B cell (primary cell): ENCODE measurements around the gene GLYATL3. TPM values are rescaled to one million over a fixed set of nuclear protein-coding genes. Genes with fewer than 3 reads are reported as not detected.
A peak's percentile ranks its signal among the peaks of the same experiment; 100 is the strongest.

Source experiments
- ATAC-seq: fragments of 200-7000 bp; cut with Tn5 transposase; one replicate; pipeline ENCODE4 v1.10.0; 2021; ENCODE audit warnings: low read depth, mild to moderate bottlenecking, moderate number of reproducible peaks, moderate library complexity
- CTCF ChIA-PET: fragments of 350-600 bp; sonication (Branson Sonifier 250); formaldehyde crosslinking; loops from one replicate; lab custom pipeline; 2021; ENCODE audit warnings: antibody characterized with exemption, inconsistent platforms; lab: Charles Lee
- POLR2A ChIA-PET: fragments of 350-600 bp; sonication (Branson Sonifier 250); formaldehyde crosslinking; loops from one replicate; lab custom pipeline; 2021; ENCODE audit warnings: antibody characterized with exemption; lab: Charles Lee
- DNase-seq: peaks from one replicate; pipeline ENCODE4 v3.0.0; 2013
- H2AFZ ChIP-seq: 2 replicates; pipeline ENCODE4 v1.6.1; 2012; ENCODE audit warnings: mild to moderate bottlenecking, low read depth, low read length; ENCODE audit not compliant: insufficient read depth, poor library complexity, severe bottlenecking
- H3K27ac ChIP-seq, 2 donors: 1 replicate in 1 of 2; 2 replicates in 1 of 2; pipeline ENCODE4 v1.5.1; 2012 to 2013; ENCODE audit warnings: low read length in 2 of 2, mild to moderate bottlenecking in 2 of 2, moderate library complexity in 1 of 2
- H3K27me3 ChIP-seq, 4 experiments: fragments of 200-600 bp in 1 of 4; sonication (generic) in 1 of 4; replicated peaks in 1 of 4; 1 replicate in 2 of 4; 2 replicates in 2 of 4; pipeline versions ENCODE4 v1.6.1 to v1.7.0; 2013 to 2016; ENCODE audit warnings: low read length in 3 of 4, mild to moderate bottlenecking in 2 of 4, mixed read lengths in 1 of 4, moderate library complexity in 1 of 4; ENCODE audit not compliant: insufficient read depth in 4 of 4, control insufficient read depth in 3 of 4; ENCODE audit errors: control extremely low read depth in 1 of 4
- H3K36me3 ChIP-seq, 2 experiments: replicated peaks in 1 of 2; 1 replicate in 1 of 2; 2 replicates in 1 of 2; pipeline versions ENCODE4 v1.6.1 to v1.7.1; 2013; ENCODE audit warnings: low read length in 1 of 2; ENCODE audit not compliant: insufficient read depth in 2 of 2, control insufficient read depth in 1 of 2; ENCODE audit errors: control extremely low read depth in 1 of 2, extremely low read depth in 1 of 2
- H3K4me1 ChIP-seq, 2 donors: fragments of 200-600 bp in 1 of 2; sonication (generic) in 1 of 2; 1 replicate in 1 of 2; 2 replicates in 1 of 2; pipeline versions ENCODE4 v1.5.1 to v1.6.1; 2013 to 2017; ENCODE audit warnings: low read length in 2 of 2; ENCODE audit not compliant: control insufficient read depth in 2 of 2, insufficient read depth in 2 of 2
- H3K4me2 ChIP-seq: replicated peaks from 2 replicates; pipeline ENCODE3; 2012; ENCODE audit warnings: mild to moderate bottlenecking, low read depth, low read length; ENCODE audit not compliant: poor library complexity, severe bottlenecking
- H3K4me3 ChIP-seq, 5 experiments: fragments of 200-600 bp in 1 of 5; sonication (generic) in 1 of 5; 1 replicate in 3 of 5; 2 replicates in 2 of 5; pipeline versions ENCODE4 v1.5.1 to v1.7.0; 2011 to 2016; ENCODE audit warnings: low read length in 4 of 5, mild to moderate bottlenecking in 4 of 5, low read depth in 2 of 5, control low read depth in 1 of 5, moderate library complexity in 1 of 5; ENCODE audit not compliant: insufficient read depth in 1 of 5; ENCODE audit errors: control extremely low read depth in 1 of 5, extremely low read depth in 1 of 5
- H3K79me2 ChIP-seq: fragments of 200-600 bp; sonication (generic); one replicate; pipeline ENCODE4 v1.6.0; 2016; ENCODE audit warnings: low read length; ENCODE audit not compliant: control insufficient read depth, insufficient read depth
- H3K9ac ChIP-seq: fragments of 200-600 bp; sonication (generic); 2 replicates; pipeline ENCODE4 v1.6.1; 2017; ENCODE audit warnings: mild to moderate bottlenecking, low read length, moderate library complexity
- H3K9me3 ChIP-seq, 3 donors: one replicate each; pipeline versions ENCODE4 v1.6.1 to v1.7.1; 2013; ENCODE audit warnings: low read length in 2 of 3; ENCODE audit not compliant: control insufficient read depth in 2 of 3, insufficient read depth in 1 of 3; ENCODE audit errors: control extremely low read depth in 1 of 3
- H4K20me1 ChIP-seq: 2 replicates; pipeline ENCODE4 v1.6.0; 2012; ENCODE audit warnings: mild to moderate bottlenecking, low read length; ENCODE audit not compliant: insufficient read depth, control insufficient read depth, poor library complexity, severe bottlenecking
- H3K27ac Mint-ChIP-seq: one replicate; pipeline ENCODE4 v1.8.0; 2021; ENCODE audit warnings: mixed read lengths
- H3K27me3 Mint-ChIP-seq: one replicate; pipeline ENCODE4 v1.8.0; 2021; ENCODE audit warnings: mixed read lengths
- H3K4me1 Mint-ChIP-seq: one replicate; pipeline ENCODE4 v1.8.0; 2021; ENCODE audit warnings: mixed read lengths
- H3K4me3 Mint-ChIP-seq: one replicate; pipeline ENCODE4 v1.8.0; 2021; ENCODE audit warnings: mixed read lengths
- H3K9me3 Mint-ChIP-seq: one replicate; pipeline ENCODE4 v1.8.0; 2022; ENCODE audit warnings: mixed read lengths; ENCODE audit not compliant: insufficient read depth
- CTCF ChIP-seq: fragments of 200-600 bp; IDR thresholded peaks from one replicate; pipeline ENCODE4 v1.8.0; 2022; ENCODE audit warnings: antibody characterized with exemption, mild to moderate bottlenecking
- EZH2 ChIP-seq: IDR thresholded peaks from 2 replicates; pipeline ENCODE4 v1.6.1; 2012; ENCODE audit warnings: borderline replicate concordance, low read depth, mild to moderate bottlenecking, moderate library complexity, low read length; ENCODE audit not compliant: insufficient read depth, poor library complexity, severe bottlenecking
- WGBS: methylation state at CpG from one replicate; pipeline ENCODE4 v1.1.5; 2013; ENCODE audit warnings: missing lambda C conversion rate; ENCODE audit not compliant: insufficient coverage; 5-methylcytosine and 5-hydroxymethylcytosine counted together
- intact Hi-C: fragments of 100-400 bp; cut with micrococcal nuclease; formaldehyde crosslinking; loops from one replicate; pipeline ENCODE4 v1.10.0; 2022
- polyA minus RNA-seq: library from RNA; depleted of rRNA, polyadenylated mRNA; stranded (reverse); fragments of >200 nt; gene quantifications from 2 replicates; pipeline ENCODE4 v1.2.3, GENCODE V29; 2012
- polyA plus RNA-seq: library from polyadenylated mRNA; depleted of rRNA; stranded (reverse); fragments of >200 nt; gene quantifications from 2 replicates; pipeline ENCODE4 v1.2.3, GENCODE V29; 2012
- total RNA-seq, 2 donors: library from RNA; stranded (reverse); fragments of 120-200 nt in 1 of 2; gene quantifications; 1 replicate in 1 of 2; 2 replicates in 1 of 2; pipeline versions ENCODE4 v1.2.3 to v1.2.4, GENCODE V29; 2013 to 2022

Gene GLYATL3
- not detected in 2 replicates for total RNA-seq
- total RNA-seq (2013), result not detected
- polyA plus RNA-seq, result not detected in 2 replicates
- not detected in 2 replicates for polyA minus RNA-seq

- no peak for DNase-seq
- no peaks in the 10 kb centered on the region for H3K79me2 ChIP-seq
- POLR2A ChIA-PET, result no interaction called here
- no peak within 1 kb of the TSS for H3K9ac ChIP-seq
- no CpG with 5 or more reads among the region's 2 CpGs for WGBS
- Mint-ChIP-seq H3K4me3 (no peak within 1 kb of the TSS), H3K27ac (no peak within 1 kb of the TSS), H3K9me3 (no peaks in the 10 kb centered on the region), H3K4me1 (no peaks in the 10 kb centered on the region), H3K27me3 (no peaks in the 10 kb centered on the region)
- CTCF ChIA-PET, result no interaction called here
- TF ChIP-seq CTCF (no peak), EZH2 (no peak)
- no peaks in the 10 kb centered on the region for H3K4me1 ChIP-seq
- no peaks in the 10 kb centered on the region for H4K20me1 ChIP-seq
- H3K36me3 ChIP-seq, result no peaks in the 10 kb centered on the region
- intact Hi-C loops, result no loop called here
- no peaks in the 10 kb centered on the region for H3K9me3 ChIP-seq
- ATAC-seq, result no peak
- peaks cover 0 to 2% (median 0%) of the 10 kb centered on the region in 4 experiments for H3K27me3 ChIP-seq
- no peak within 1 kb of the TSS for H3K27ac ChIP-seq
- no peak within 1 kb of the TSS for H3K4me2 ChIP-seq
- H3K4me3 ChIP-seq, result no peak within 1 kb of the TSS
- no peak within 1 kb of the TSS for H2AFZ ChIP-seq
Observed at GRCh38 chr6:49499623-49500022, at the start of gene GLYATL3. Gene GLYATL3, plus strand, starts transcription at chr6:49499923. Its CDS starts 12,068 bp downstream, at chr6:49511991.

- H4K20me1 ChIP-seq, result no peaks in the 10 kb centered on the region
- 90% methylated on average over 2 of the region's 2 CpGs for WGBS
- H2AFZ ChIP-seq, result no peak overlapping the region
- ATAC-seq (no peak), DNase-seq (no peak)
- ChIA-PET CTCF (interaction anchor here (0.6 to 1.7 kb wide), 3 partner anchors 12 to 78 kb away, joined by 3 to 5 read pairs (median 3); no protein-coding TSS in a partner anchor), POLR2A (no interaction called here)
- H3K27me3 ChIP-seq, result no peaks in the 10 kb centered on the region
- Mint-ChIP-seq H3K4me1 (no peaks in the 10 kb centered on the region), H3K27me3 (no peaks in the 10 kb centered on the region), H3K27ac (no peak overlapping the region), H3K4me3 (no peak overlapping the region), H3K9me3 (no peaks in the 10 kb centered on the region)
- H3K9me3 ChIP-seq, result no peaks in the 10 kb centered on the region
- intact Hi-C loops, result no loop called here
- H3K27ac ChIP-seq, result no peak overlapping the region
- TF ChIP-seq EZH2 (no peak), CTCF (peak; percentile 64)
- H3K4me1 ChIP-seq, result no peaks in the 10 kb centered on the region
- H3K4me3 ChIP-seq, result no peak overlapping the region
- peaks cover 6% of the 10 kb centered on the region for H3K79me2 ChIP-seq
- H3K9ac ChIP-seq, result no peak overlapping the region
- H3K4me2 ChIP-seq, result no peak overlapping the region
- H3K36me3 ChIP-seq, result peaks cover 11 to 18% of the 10 kb centered on the region in 2 experiments
Observed at GRCh38 chr6:49453221-49453620, 46.5 kb upstream of the GLYATL3 start.
